Sciatic nerve (tissue), 2 donors: ENCODE measurements around the gene DNASE2. TPM values are rescaled to one million over a fixed set of nuclear protein-coding genes. Genes with fewer than 3 reads are reported as not detected.
"Not testable (repeated sequence)": the region's sequence is repeated elsewhere in the genome, so short reads cannot be mapped to it uniquely, and the experiment has no call there.

Experiments used
- ATAC-seq: fragments of 200-7000 bp; cut with Tn5 transposase; one replicate; pipeline ENCODE4 v1.9.1; 2020; ENCODE audit warnings: mild to moderate bottlenecking, moderate library complexity
- DNase-seq: peaks from one replicate; pipeline ENCODE4 v3.0.0-alpha.2; 2020; ENCODE audit warnings: low spot score
- intact Hi-C: fragments of 100-400 bp; cut with DNase I; formaldehyde crosslinking; loops from one replicate; pipeline ENCODE4 v1.14.2; 2022
- total RNA-seq: library from RNA; stranded (reverse); fragmentation: NEBNext Ultra II Directional; extraction: Animal tissue kit (Norgen Biotek cat#: 25700); gene quantifications from one replicate; pipeline ENCODE4 v1.2.1, GENCODE V29; 2021
- donor health status: DM: no; HTN: no; CAD: no.
- donor health status: DM: no; HTN: no; CAD: no.

DNASE2 gene, protein sequence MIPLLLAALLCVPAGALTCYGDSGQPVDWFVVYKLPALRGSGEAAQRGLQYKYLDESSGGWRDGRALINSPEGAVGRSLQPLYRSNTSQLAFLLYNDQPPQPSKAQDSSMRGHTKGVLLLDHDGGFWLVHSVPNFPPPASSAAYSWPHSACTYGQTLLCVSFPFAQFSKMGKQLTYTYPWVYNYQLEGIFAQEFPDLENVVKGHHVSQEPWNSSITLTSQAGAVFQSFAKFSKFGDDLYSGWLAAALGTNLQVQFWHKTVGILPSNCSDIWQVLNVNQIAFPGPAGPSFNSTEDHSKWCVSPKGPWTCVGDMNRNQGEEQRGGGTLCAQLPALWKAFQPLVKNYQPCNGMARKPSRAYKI
- total RNA-seq, result 26.7 TPM

DNA sequence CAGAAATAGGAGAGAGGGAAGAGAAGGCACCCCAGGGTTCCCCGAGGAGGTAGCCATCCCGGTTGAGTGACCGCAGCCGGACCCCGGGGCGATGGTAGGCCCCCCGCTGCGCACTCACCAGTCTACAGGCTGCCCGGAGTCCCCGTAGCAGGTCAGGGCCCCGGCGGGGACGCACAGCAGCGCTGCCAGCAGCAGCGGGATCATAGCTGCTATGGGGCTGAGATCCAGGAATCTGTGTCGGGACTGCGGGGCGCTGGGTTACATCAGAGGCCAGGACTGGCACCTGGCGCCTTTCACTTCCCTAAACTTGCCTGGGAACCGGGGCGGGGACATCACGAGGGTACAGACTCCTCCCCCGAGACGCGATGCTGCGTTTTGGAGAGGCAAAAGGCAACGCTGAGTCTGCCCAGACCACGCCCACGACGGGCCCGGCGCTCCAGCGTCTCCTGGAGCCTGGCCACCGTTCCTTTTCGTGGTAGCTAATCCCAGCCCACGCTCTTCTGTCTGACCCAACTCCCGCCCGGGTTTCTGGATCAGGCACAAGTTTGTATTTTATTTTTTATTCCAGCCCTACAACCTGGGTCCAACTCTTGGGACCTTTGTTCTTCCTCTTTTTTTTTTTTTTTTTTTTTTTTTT is at the start of gene DNASE2:
Gene DNASE2, minus strand, starts transcription at position 278 of the 637 bp plus-strand sequence. Its CDS starts 74 bp downstream, at position 204.
- ATAC-seq (peak; percentile 97), DNase-seq (peak; percentile 97)
- intact Hi-C loops, result no loop called here

DNA sequence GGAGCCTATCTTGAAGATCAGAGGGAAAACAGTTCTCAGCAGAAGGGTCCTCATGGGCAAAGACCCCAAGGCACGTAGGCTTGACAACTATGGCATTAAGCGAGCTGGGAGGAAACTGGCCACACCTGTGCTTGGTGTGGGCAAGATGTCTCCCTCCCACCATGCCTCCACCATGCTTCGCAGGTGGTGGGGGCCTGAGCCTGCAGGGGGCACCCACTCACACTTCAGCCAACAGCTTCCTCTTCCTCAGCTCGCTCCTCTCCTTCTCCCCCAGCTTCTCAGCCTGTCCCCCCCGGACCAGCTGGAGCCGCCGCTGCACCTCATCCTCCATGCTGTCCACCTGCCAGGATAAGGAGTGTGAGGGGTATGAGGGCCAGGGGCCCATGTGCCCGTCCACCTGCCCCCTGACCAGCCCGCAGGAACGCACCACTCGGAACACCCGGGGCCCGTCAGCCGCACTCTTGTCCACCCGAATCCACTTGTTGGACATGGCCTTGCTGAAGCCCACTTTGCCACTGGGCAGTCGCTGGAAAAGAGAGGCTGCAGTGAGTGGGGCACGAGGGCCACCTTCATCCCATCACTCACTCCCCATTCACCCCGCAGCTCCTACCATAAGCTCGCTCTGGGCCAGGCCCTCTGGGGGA is 48.9 kb upstream of the DNASE2 start:
- intact Hi-C loops, result no loop called here
- DNase-seq, result no peak
- no peak for ATAC-seq

DNA sequence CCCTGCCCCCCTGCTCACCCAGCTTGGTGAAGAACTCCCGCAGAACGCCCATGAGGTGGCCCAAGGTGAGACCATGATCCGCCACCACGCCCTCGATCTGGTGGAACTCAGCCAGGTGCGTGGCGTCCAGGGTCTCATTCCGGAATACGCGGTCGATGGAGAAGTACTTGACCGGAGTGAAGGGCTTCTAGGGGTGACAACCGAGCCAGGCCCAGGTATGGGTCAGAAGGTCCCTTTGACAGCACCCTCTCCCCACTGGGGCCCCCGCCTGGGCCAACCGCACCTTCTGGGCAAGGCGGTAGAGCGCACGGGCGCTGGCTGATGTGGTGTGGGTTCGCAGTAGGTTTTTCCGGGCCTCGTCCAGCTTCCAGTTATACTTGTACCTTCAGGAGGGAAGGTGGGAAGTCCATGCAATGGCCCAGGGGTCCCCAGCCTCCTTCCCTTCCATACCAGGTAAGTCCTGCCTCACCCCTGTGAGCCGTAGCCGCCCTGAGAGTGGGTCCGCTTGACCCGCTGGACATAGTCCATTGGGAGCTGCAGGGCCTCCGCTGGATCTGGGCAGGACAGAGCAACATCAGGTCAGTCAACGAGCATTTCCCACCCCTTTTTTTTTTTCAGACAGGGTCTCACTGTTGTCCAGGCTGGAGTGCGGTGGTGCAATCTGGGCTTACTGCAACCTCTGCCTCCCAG is 43.5 kb upstream of the DNASE2 start:
- intact Hi-C loops, result no loop called here
- no peak for DNase-seq
- no peak for ATAC-seq

DNA sequence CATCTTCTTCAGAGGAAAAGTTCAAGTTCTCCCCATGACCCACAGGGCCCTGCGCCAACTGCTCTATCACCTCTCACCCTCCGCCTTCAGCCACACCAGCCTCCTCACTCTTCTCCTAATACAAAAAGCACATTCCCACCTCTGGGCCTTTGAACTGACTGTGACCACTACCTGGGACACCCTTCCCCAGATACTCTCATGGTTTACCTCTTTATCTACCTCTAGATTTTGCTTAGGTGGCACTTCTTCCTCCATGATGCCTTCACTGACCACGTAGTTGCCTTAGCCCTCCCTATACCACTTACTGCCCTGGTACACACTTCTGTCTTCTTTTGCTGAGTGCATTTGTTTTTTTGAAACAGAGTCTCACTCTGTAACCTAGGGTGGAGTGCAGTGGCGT is 41.7 kb upstream of the DNASE2 start:
- DNase-seq (no peak), ATAC-seq (no peak)
- intact Hi-C loops, result no loop called here

DNA sequence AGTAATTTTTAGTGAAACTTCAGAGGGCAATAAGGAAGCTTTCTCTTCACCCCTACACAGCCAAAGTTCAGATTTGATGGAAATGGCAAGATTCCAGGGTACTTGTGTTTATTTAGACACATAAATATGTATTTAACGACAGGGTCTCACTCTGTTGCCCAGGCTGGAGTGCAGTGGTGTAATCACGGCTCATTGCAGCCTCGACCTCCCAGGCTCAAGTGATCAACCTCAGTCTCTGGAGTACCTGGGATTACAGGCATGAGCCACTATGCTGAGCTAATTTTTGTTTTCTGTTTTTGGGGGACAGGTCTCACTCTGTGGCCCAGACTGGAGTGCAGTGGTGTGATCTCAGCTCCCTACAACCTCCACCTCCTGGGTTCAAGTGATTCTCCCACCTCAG is 39.8 kb upstream of the DNASE2 start:
- DNase-seq (no peak), ATAC-seq (no peak)
- intact Hi-C loops, result no loop called here

DNA sequence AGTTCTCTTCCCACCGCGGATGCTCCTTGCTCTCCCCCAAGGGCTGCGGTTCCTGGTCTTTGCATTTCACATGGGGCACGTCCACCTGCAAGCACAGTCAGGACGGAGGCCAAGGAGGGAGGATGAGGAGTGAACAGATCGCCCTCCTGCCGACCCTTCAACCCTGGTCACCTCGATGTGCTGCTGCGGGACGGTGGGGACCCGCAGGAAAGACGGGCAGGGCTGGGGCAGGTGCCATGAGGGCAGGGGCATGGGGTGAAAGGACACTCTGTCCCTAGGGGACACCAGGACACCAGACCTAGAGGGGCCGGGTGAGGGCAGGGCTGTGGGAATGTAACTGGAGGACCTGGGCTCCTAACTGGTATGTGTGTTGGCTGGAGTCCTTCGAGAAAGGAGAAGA is 37.0 kb upstream of the DNASE2 start:
- no peak for ATAC-seq
- intact Hi-C loops, result no loop called here
- DNase-seq, result no peak

DNA sequence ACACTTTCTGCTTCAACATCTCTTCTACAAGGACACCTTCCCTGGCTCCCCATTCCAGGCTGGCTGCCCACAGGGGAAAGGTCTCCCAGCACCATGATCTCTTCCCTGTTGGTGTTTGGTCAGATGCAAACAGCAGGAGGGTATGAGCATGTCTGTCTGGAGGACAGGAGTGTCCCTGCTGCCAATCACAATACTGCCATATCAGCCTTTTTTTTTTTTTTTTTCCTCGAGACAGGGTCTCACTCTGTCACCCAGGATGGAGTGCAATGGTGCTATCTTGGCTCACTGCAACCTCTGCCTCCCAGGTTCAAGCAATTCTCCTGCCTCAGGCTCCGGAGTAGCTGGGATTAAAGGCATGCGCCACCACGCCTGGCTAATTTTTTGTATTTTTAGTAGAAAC is 34.6 kb upstream of the DNASE2 start:
- intact Hi-C loops, DNase-seq, ATAC-seq: not testable (repeated sequence)

DNA sequence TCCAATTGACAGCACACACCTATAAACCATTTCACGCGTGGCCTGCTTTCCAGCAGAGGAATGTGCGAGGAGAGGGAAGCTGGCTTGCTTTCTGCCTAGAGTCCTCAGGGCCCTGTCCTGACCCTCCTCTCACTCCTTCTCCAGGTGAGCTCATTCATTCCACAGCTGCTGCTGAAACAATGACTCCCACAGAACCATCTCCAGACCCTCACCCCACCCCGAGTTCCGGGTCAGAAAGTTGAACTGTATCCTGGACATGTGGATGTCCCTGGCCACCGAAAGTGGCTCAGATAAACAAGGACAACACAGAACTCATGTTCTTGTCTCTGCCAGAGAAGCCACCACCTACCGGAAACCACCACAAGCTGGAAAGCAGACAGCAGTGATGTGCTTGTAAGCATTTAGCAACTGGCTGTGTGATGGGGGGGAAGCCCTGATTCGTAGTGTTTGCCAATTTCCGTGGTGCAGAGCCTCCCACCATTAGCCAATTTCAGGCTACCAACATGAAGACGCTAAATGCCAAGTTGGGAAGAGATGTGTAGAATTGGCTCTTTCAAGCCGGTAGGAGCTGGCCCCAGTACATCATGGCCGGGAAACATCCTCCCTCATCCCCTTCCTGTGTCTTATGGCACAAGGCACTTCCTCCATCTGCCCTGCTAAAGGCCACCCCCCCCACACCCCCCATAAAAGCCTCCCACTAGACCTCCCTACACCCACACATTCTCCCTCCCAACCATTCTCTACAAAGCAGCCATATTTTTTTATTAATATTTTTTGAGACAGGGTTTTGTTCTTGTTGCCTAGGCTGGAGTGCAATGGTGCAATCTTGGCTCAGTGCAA is 32.8 kb upstream of the DNASE2 start:
- intact Hi-C loops, result no loop called here
- ATAC-seq (peak; percentile 72), DNase-seq (no peak)

DNA sequence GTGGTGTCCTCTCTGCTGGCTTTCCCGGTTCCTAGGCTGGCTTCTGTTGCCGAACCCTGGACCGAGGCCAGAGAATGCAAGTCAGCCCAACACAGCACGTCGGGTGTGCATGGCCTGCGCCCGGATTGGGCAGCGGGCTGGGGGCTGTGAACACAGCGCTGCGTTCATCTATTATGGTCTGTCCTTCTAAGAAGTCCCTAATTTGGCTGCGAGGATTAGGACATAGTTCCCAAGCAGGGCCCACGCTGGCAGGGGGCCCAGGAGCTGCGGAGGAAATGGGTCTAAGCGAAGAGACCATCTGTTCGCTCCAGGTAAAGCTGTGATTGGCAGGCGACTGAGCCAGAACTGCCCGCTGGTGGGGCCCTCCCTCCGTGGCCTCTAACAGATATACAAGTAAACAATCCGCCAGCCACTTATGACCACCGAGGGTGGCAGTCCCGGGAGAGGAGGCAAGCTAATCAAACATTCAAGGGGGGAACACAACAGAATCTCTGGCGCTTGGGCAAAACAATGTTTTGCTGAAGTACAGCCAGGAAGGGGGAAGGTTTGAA is 31.8 kb upstream of the DNASE2 start:
- DNase-seq, result peak; percentile 82
- intact Hi-C loops, result no loop called here
- ATAC-seq, result peak; percentile 84

DNA sequence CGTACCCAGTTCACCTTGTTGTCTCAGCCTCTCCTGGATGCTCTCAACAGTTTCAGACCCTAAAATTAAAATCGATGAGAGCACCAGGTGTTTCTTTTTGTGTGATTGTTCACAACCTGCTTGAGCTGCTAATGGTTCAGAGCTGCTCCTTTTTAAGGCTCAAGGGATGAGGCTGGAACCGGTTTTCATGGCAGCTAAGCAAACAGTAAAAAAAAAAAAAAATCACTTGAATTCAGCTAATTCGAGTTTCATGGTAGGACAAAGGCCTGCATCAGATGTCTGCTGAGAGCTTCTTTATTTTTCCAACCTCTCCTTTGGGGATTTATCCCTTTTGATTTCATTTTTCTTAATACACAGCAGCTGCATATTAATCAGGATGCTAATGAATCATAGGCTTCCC is 31.3 kb upstream of the DNASE2 start:
- peak; percentile 16 for ATAC-seq
- intact Hi-C loops, result no loop called here

DNA sequence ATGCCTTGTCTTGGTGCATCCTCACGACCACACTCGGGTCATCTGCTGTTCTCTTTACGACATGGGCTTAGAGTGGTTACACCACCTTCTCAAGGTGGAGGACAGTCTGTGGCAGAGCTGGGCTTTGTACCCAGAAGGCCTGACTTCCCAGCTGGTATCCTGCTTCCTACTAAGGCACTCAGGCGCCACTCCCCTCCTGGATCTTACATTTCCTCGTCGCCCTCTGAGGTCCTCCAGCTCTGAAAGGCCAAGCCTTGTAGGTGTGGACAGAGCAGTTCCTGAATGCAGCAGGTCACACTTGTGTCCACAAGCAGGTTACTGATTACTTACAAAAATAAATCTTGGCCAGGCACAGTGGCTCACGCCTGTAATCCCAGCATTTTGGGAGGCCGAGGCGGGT is 25.9 kb upstream of the DNASE2 start:
- no peak for ATAC-seq
- intact Hi-C loops, result no loop called here
- no peak for DNase-seq

More for the DNA sequence above, 31.3 kb upstream of the DNASE2 start:
- no peak for DNase-seq

DNA sequence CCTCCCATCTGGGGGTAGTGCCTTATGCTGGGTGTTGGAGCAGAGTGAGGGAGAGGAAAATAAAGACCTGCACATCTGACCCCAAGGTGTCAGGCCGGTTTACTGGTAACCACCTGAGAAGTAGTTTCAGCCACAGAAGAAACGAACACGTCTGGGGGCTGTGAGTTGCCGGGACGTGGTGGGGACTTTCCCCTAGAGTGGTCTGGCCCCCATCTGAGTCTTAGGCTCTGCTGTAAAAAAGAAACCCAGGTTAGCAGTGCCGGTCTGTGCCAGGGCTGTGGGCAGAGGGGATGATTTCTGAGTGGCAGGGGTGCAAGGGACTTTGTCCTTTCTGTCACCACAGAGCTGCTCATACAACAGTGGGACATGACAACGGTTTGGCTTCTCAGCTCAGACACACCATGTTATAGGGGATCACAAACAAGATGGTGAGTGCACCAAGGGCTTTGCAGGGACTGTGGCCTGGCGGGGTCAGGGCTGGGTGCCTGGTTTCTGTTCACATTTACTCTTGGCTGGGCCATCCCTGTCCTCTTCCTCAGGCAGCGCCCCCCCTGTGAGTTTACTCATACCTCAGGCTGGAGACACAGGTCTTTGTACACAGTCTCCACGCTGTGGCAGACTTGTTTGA is 18.8 kb upstream of the DNASE2 start:
- ATAC-seq (no peak), DNase-seq (no peak)
- intact Hi-C loops, result no loop called here

DNA sequence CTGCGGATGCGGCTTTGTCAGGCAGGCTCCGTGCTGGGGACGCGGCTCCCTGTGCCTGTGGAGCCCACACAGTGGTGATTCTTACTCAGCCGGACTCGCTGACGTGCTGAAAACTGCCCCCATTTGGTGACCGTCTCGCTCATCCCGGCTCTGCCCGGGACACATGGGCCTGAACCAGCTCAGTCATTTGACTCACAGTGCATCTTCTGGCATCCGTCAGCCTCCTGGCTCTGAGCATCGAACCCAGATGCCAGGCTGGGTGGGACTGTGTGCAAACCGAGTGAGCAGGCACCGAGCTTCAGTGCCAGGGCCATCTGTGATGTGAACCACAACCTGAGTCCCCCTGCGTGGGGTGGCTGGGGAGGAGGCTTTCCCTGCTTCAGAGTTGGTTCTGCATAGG is 15.2 kb upstream of the DNASE2 start:
- ATAC-seq, result no peak
- intact Hi-C loops, result no loop called here
- no peak for DNase-seq

DNA sequence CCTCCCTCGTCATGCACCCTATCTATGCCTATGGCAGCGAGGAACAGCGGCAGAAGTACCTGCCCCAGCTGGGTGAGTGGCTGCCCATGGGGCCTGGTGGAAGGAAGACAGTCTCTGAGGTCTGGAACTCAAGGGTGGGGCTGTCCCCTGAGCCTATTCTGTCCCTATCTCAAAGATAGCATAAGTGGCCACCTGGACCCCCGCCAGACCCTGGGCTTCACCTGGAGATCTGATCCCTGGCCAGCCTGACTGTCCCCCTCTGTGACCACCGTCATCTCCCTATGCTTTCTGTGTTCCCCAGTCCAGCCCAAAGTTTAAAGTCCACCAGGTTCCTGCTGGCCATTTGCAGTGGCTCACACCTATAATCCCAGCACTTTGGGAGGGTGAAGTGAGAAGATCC is 12.3 kb upstream of the DNASE2 start:
- intact Hi-C loops, result no loop called here
- ATAC-seq (no peak), DNase-seq (no peak)

DNA sequence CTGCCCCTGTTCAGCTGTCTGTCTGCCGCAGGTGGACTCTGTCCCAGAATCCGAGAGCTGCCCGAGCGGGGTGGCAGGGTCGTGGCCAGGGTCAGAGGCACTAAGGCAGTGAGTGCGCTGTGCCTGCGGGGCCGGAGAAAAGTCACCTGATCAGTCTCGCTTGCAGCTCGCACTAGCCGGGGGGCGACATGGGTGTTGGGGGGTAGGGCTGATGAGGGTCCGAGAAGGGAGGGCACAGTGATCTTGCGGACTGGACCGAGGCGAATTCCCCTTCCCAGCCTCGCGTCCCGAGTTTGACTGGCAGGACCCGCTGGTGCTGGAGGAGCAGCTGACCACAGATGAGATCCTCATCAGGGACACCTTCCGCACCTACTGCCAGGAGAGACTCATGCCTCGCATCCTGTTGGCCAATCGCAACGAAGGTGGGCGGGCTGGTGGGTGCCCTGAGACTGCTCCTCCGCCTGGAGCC is 10.3 kb upstream of the DNASE2 start:
- ATAC-seq (no peak), DNase-seq (no peak)
- intact Hi-C loops, result no loop called here

DNA sequence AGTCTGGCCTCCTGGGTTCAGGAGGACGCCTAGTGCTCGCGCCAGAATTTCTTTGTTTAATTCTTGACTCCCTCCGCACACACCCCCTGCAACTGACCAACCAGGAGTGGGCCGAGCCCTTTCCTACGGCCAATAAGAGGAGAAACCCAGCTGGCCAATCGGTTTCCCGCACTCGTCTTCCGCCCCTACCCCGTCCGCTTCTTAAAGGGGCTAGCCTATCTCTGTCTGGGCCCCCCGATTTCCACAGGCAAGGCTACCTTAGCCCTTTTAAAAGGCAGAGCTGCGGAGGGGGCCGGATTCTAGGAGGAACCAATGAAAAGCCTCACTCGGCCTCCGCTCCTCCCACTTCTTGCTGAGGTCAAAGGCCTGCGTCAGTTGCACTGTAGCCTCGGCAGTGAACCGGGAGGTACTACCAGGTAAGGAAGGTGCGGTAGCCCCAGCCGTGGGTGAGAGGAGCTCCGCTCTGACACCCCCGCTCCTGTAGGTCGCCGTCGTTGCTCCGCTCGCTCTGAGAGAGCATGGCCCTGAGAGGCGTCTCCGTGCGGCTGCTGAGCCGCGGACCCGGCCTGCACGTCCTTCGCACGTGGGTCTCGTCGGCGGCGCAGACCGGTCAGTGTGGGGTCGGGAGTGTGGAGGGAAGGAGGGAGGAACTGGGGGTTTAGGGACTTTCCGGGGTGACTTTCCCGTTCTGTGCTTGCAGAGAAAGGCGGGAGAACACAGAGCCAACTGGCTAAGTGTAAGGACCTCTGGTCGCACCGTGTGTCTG is 9.7 kb upstream of the DNASE2 start, which contains the start of gene GCDH:
Gene GCDH, plus strand, starts transcription at position 374 of the 766 bp plus-strand sequence. Its CDS starts 145 bp downstream, at position 519.
- intact Hi-C loops, result no loop called here
- ATAC-seq, result peak; percentile 98
- peak; percentile 96 for DNase-seq

DNA sequence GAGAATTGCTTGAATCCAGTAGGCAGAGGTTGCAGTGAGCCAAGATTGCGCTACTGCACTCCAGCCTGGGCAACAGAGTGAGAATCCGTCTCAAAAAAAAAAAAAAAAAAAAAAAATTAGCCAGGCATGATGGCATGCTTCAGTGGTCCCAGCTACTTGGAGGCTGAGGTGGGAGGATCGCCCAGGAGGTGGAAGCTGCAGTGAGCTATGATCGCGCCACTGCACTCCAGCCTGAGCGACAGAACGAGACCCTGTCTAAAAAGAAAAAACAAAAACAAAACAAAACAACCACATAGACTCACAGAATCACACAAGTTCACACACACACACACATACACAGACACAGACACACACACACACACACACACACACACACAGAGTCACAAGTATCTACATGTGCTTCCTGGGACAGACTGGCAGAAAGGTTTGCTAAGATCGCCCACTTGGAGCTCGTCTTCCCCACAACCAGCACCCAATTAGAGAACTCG is 9.1 kb upstream of the DNASE2 start:
- intact Hi-C loops, ATAC-seq, DNase-seq: not testable (repeated sequence)
